GM12872 (cell line): ENCODE results near the gene PARD6G.

Experiments used
- TF ChIP-seq, protein P1 (sequence below): IDR thresholded peaks from 3 replicates; pipeline ENCODE4 v1.5.1; 2011; ENCODE audit warnings: low read depth, mild to moderate bottlenecking, low read length, moderate library complexity; ENCODE audit not compliant: insufficient read depth

The PARD6G gene, protein sequence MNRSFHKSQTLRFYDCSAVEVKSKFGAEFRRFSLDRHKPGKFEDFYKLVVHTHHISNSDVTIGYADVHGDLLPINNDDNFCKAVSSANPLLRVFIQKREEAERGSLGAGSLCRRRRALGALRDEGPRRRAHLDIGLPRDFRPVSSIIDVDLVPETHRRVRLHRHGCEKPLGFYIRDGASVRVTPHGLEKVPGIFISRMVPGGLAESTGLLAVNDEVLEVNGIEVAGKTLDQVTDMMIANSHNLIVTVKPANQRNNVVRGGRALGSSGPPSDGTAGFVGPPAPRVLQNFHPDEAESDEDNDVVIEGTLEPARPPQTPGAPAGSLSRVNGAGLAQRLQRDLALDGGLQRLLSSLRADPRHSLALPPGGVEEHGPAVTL

DNA sequence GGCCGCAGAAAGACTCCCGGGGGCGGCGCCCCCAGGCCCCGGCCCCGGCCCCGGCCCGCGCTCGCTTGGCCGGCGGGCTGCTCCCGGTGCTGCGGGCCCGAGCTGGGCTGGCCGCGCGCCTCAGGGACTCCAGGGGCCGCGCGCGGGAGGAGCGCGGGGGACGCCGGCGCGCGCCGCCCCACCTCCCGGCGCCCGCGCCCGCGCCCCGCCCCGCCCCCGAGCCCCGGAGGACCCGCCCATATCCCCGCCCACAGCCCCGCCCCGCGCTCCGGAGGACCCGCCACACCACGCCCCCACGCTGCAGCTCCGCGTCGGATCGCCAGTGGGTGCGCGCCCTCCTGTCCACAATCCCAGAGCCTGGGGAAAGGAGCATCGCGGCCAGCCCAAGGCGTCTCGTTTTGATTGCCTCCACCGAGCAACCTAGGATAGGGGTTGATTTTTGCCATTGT, at the start of gene PARD6G:
PARD6G (minus strand) TSS at position 122 of the 449 bp plus-strand sequence. CDS start 166 bp downstream, outside the sequence.
- TF ChIP-seq, protein P1, sequence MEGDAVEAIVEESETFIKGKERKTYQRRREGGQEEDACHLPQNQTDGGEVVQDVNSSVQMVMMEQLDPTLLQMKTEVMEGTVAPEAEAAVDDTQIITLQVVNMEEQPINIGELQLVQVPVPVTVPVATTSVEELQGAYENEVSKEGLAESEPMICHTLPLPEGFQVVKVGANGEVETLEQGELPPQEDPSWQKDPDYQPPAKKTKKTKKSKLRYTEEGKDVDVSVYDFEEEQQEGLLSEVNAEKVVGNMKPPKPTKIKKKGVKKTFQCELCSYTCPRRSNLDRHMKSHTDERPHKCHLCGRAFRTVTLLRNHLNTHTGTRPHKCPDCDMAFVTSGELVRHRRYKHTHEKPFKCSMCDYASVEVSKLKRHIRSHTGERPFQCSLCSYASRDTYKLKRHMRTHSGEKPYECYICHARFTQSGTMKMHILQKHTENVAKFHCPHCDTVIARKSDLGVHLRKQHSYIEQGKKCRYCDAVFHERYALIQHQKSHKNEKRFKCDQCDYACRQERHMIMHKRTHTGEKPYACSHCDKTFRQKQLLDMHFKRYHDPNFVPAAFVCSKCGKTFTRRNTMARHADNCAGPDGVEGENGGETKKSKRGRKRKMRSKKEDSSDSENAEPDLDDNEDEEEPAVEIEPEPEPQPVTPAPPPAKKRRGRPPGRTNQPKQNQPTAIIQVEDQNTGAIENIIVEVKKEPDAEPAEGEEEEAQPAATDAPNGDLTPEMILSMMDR: no peak

DNA sequence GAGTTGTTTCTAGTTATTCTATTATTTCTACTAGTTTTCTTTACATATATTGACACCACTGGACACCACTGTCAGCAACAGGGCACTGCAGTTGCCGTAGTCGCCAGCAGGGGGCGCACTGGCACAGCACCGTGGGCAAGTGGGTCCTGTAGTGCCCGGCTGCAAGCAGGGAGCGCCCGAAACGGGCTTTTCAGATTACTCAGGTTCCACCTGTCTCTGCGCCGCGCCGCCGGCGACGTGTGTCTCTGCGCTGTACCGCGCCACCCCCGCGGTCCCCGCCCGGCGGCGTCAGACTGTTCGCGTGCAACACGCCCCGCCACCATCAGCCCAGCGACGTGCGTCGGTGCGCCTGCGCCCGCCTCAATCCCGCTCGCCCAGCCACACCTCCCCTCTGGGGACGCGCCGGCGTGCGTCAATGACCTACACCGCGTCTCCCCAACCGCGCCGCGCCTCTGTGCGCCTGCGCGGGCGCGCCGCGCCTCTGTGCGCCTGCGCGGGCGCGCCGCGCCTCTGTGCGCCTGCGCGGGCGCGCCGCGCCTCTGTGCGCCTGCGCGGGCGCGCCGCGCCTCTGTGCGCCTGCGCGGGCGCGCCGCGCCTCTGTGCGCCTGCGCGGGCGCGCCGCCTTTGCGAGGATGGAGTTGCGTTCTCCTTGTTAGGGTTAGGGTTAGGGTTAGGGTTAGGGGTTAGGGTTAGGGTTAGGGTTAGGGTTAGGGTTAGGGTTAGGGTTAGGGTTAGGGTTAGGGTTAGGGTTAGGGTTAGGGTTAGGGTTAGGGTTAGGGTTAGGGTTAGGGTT, 15.1 kb upstream of the PARD6G start:
- TF ChIP-seq, protein P1: peak; percentile 64; the same call in 2 of the 3 replicates

DNA sequence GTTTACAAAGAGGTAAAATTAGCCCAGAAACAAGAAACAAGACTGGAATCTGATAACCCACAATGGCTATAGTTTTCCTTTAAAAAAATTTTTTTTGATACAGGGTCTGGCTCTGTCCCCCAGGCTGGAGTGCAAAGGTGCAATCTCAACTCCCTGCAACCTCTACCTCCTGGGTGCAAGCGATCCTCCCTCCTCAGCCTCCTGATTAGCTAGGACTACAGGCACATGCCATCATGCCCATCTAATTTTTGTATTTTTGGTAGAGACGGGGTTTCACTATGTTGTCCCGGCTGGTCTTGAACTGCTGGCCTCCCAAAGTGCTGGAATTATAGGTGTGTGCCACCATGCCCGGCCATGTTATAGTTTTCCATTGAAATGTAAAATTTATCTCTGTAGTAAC, 12.3 kb upstream of the PARD6G start:
- TF ChIP-seq, protein P1: no peak

DNA sequence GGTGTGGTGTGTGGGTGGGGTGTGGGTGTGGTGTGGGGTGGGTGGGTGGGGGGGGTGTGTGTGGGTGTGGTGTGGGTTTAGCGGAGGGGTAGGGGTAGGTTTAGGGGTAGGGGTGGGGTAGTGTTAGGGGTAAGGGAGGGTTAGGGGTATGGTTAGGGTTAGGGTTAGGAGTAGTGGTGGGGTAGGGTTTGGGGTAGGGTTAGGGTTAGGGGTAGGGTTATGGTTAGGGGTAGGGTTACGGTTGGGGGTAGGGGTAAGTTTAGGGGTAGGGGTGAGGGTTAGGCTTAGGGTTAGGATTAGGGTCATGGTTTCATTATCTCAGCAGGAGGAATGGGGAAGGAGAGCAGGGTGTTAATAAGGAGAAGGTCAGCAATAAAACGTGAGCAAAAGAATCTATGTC, 11.3 kb upstream of the PARD6G start:
- TF ChIP-seq, protein P1: no peak

DNA sequence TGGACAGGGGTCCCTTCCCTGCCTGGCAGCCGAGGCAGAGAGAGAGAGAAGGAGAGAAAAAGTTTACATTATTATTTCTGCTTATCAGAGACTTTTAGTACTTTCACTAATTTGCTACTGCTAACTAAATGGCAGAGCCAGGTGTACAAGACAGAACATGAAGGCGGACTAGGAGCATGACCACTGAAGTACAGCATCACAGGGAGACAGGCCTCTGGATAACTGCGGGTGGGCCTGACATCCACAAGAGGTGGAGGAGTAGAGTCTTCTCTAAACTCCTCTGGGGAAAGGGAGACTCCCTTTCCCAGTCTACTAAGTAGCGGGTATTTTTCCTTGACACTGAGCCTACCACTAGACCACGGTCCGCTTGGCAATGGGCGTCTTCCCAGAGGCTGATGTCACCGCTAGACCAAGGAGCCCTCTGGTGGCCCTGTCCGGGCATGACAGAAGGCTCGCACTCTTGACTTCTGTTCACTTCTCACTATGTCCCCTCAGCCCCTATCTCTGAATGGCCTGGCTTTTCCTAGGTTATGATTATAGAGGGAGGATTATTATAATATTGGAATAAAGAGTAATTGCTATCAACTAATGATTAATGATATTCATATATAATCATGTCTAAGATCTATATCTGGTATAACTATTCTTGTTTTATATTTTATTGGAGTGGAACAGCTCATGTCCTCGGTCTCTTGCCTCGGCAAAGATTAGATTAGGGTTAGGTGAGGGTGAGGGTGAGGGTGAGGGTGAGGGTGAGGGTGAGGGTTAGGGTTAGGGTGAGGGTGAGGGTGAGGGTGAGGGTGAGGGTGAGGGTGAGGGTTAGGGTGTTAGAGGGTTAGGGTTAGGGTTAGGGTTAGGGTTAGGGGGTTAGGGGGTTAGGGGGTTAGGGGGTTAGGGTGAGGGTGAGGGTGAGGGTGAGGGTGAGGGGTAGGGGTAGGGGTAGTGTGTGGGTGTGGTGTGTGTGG, 10.5 kb upstream of the PARD6G start:
- TF ChIP-seq, protein P1: peak; percentile 87

DNA sequence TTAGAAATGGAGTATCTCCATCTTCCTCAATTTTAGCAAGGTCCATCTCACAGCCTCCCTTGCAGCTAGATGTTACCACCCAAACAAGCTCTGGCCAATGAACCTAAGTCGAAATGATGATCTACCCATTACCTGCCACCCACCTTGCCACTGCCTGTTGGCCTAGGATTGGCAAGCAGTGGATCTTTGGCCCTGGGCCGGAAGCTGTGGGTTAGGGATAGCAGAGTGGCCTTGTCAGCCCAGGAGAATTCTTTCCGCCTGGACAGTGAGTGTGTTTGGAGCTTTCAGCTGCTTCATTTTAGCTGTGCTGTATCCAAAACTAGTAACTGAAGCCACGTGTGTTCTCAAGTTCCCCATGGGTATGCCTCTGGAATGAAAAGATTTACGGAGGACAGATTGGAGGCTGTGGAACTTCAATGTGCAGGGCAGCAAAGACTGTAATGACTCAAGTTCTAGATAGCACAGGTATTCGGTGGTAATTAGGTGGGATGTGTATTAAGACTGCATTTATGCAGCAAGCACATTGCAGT, 7.7 kb upstream of the PARD6G start:
- TF ChIP-seq, protein P1: no peak
